Measurements from ENCODE around the gene RIMBP2. TPM values are rescaled to one million over a fixed set of nuclear protein-coding genes. Genes with fewer than 3 reads are reported as not detected.
"Not testable (repeated sequence)": the region's sequence is repeated elsewhere in the genome, so short reads cannot be mapped to it uniquely, and the experiment has no call there.

RIMBP2 gene
- polyA plus RNA-seq, 1 donor from 2014 or later = 14.6 TPM

DNA sequence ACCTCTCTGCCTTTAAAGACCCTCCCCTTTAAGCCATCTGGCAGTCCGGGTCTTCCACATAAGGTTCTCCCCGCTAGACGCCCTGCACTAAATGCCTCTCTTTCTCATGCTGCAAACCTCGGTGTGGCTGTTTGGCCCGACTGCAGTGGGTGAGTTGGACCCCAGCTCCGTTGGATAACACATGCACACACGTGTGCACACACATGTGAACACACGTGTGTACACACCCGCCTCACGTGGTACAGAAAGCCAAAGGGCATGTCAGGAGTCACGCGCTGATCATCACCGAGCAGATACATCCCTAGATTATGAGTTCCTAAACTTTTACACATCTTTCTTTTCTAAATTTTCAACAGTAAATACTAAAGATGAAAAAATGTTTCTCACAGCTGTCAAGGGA is 68.3 kb downstream of the RIMBP2 start:
- no peak overlapping the region for H3K9ac ChIP-seq (ENCODE audit: low read length)
- no peaks in the 10 kb centered on the region for H3K9me3 ChIP-seq (ENCODE audit: low read length)
- no peaks in the 10 kb centered on the region for H3K9me2 ChIP-seq (ENCODE audit: insufficient read depth, low read length)
- H3K36me3 ChIP-seq (ENCODE audit: insufficient read depth, low read length) = no peaks in the 10 kb centered on the region
- H3K4me3 ChIP-seq (ENCODE audit: low read length) = no peak overlapping the region
- no peak overlapping the region for H2AFZ ChIP-seq (ENCODE audit: low read depth, low read length)
- H3K4me2 ChIP-seq (ENCODE audit: low read length) = no peak overlapping the region
- no peak overlapping the region for H3K27ac ChIP-seq (ENCODE audit: low read length)
- H4K20me1 ChIP-seq (ENCODE audit: insufficient read depth) = no peaks in the 10 kb centered on the region
- no peaks in the 10 kb centered on the region for H3F3A ChIP-seq (ENCODE audit: insufficient read depth, low read length, poor library complexity, severe bottlenecking)
- H3K79me2 ChIP-seq (replicated peaks; ENCODE audit: insufficient read depth, low read length) = no peaks in the 10 kb centered on the region
- TF ChIP-seq, protein P1, sequence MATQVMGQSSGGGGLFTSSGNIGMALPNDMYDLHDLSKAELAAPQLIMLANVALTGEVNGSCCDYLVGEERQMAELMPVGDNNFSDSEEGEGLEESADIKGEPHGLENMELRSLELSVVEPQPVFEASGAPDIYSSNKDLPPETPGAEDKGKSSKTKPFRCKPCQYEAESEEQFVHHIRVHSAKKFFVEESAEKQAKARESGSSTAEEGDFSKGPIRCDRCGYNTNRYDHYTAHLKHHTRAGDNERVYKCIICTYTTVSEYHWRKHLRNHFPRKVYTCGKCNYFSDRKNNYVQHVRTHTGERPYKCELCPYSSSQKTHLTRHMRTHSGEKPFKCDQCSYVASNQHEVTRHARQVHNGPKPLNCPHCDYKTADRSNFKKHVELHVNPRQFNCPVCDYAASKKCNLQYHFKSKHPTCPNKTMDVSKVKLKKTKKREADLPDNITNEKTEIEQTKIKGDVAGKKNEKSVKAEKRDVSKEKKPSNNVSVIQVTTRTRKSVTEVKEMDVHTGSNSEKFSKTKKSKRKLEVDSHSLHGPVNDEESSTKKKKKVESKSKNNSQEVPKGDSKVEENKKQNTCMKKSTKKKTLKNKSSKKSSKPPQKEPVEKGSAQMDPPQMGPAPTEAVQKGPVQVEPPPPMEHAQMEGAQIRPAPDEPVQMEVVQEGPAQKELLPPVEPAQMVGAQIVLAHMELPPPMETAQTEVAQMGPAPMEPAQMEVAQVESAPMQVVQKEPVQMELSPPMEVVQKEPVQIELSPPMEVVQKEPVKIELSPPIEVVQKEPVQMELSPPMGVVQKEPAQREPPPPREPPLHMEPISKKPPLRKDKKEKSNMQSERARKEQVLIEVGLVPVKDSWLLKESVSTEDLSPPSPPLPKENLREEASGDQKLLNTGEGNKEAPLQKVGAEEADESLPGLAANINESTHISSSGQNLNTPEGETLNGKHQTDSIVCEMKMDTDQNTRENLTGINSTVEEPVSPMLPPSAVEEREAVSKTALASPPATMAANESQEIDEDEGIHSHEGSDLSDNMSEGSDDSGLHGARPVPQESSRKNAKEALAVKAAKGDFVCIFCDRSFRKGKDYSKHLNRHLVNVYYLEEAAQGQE (IDR thresholded peaks at IDR 0.05; ENCODE audit: borderline replicate concordance) = no peak
- TF ChIP-seq MXI1 (conservative IDR thresholded peaks at IDR 0.05; ENCODE audit: poor library complexity, severe bottlenecking) (no peak), SMC3 (conservative IDR thresholded peaks at IDR 0.05; ENCODE audit: poor library complexity) (no peak), RAD21 (conservative IDR thresholded peaks at IDR 0.05) (no peak), EP300 (conservative IDR thresholded peaks at IDR 0.05; ENCODE audit: poor library complexity, severe bottlenecking) (no peak), EZH2 (IDR thresholded peaks at IDR 0.05; ENCODE audit: borderline replicate concordance, insufficient read depth, low read length, poor library complexity, severe bottlenecking) (no peak), TAF1 (IDR thresholded peaks at IDR 0.05; ENCODE audit: low read depth) (no peak)
- TF ChIP-seq, protein P2, sequence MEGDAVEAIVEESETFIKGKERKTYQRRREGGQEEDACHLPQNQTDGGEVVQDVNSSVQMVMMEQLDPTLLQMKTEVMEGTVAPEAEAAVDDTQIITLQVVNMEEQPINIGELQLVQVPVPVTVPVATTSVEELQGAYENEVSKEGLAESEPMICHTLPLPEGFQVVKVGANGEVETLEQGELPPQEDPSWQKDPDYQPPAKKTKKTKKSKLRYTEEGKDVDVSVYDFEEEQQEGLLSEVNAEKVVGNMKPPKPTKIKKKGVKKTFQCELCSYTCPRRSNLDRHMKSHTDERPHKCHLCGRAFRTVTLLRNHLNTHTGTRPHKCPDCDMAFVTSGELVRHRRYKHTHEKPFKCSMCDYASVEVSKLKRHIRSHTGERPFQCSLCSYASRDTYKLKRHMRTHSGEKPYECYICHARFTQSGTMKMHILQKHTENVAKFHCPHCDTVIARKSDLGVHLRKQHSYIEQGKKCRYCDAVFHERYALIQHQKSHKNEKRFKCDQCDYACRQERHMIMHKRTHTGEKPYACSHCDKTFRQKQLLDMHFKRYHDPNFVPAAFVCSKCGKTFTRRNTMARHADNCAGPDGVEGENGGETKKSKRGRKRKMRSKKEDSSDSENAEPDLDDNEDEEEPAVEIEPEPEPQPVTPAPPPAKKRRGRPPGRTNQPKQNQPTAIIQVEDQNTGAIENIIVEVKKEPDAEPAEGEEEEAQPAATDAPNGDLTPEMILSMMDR (IDR thresholded peaks at IDR 0.05; ENCODE audit: poor library complexity, severe bottlenecking) = no peak
- H3K27me3 ChIP-seq (ENCODE audit: insufficient read depth, low read depth, low read length) = no peaks in the 10 kb centered on the region

DNA sequence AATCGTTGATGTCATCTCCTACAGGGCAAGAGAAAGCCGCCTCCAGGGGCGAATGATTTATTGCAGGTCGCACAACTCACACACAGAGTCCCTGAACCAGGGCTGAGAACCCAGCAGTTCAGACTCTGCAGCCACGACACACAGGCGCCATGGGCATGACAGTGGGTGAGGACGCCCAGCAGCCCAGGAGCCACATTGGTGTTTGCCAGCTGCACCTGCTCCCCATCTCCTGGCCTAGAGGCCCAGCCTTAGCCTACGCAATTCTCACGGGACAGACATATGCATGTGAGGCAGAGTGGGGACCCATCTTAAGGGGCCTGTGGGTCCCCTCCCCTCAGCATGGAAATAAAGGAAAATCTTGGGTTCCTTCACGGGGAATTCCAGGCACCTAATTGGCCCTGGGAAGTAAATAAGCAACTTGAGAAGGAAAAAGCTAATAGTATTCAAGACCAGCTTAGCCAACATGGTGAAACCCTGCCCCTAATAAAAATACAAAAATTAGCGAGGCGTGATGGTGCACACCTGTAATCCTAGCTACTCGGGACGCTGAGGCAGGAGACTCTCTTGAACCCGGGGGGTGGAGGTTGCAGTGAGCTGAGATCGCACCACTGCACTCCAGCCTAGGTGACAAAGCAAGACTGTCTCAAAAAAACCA is 69.3 kb downstream of the RIMBP2 start:
- H3K79me2 ChIP-seq (replicated peaks; ENCODE audit: insufficient read depth, low read length) = no peaks in the 10 kb centered on the region
- H3K9me3 ChIP-seq (ENCODE audit: low read length) = no peaks in the 10 kb centered on the region
- H3K9ac ChIP-seq (ENCODE audit: low read length) = no peak overlapping the region
- no peaks in the 10 kb centered on the region for H3K9me2 ChIP-seq (ENCODE audit: insufficient read depth, low read length)
- no peak overlapping the region for H3K4me2 ChIP-seq (ENCODE audit: low read length)
- H3K27ac ChIP-seq (ENCODE audit: low read length) = no peak overlapping the region
- no peaks in the 10 kb centered on the region for H3F3A ChIP-seq (ENCODE audit: insufficient read depth, low read length, poor library complexity, severe bottlenecking)
- H4K20me1 ChIP-seq (ENCODE audit: insufficient read depth) = no peaks in the 10 kb centered on the region
- H3K27me3 ChIP-seq (ENCODE audit: insufficient read depth, low read depth, low read length) = no peaks in the 10 kb centered on the region
- no peaks in the 10 kb centered on the region for H3K36me3 ChIP-seq (ENCODE audit: insufficient read depth, low read length)
- no peak overlapping the region for H3K4me3 ChIP-seq (ENCODE audit: low read length)
- no peak overlapping the region for H2AFZ ChIP-seq (ENCODE audit: low read depth, low read length)
- TF ChIP-seq RAD21 (conservative IDR thresholded peaks at IDR 0.05) (no peak), MXI1 (conservative IDR thresholded peaks at IDR 0.05; ENCODE audit: poor library complexity, severe bottlenecking) (no peak), POLR2AphosphoS5 (IDR thresholded peaks at IDR 0.05) (no peak), SMC3 (conservative IDR thresholded peaks at IDR 0.05; ENCODE audit: poor library complexity) (no peak), TAF1 (IDR thresholded peaks at IDR 0.05; ENCODE audit: low read depth) (no peak), EP300 (conservative IDR thresholded peaks at IDR 0.05; ENCODE audit: poor library complexity, severe bottlenecking) (no peak), EZH2 (IDR thresholded peaks at IDR 0.05; ENCODE audit: borderline replicate concordance, insufficient read depth, low read length, poor library complexity, severe bottlenecking) (no peak)
- TF ChIP-seq, protein P1 (IDR thresholded peaks at IDR 0.05; ENCODE audit: borderline replicate concordance) = no peak
- TF ChIP-seq, protein P2 (IDR thresholded peaks at IDR 0.05; ENCODE audit: poor library complexity, severe bottlenecking) = no peak

- not testable (repeated sequence) for H3K9me2 ChIP-seq (ENCODE audit: insufficient read depth, low read length); H3F3A ChIP-seq (ENCODE audit: insufficient read depth, low read length, poor library complexity, severe bottlenecking); H3K36me3 ChIP-seq (ENCODE audit: insufficient read depth, low read length); H4K20me1 ChIP-seq (ENCODE audit: insufficient read depth); H3K27me3 ChIP-seq (ENCODE audit: insufficient read depth, low read depth, low read length); H3K9ac ChIP-seq (ENCODE audit: low read length); H3K4me2 ChIP-seq (ENCODE audit: low read length); H3K79me2 ChIP-seq (replicated peaks; ENCODE audit: insufficient read depth, low read length); H2AFZ ChIP-seq (ENCODE audit: low read depth, low read length); H3K9me3 ChIP-seq (ENCODE audit: low read length); H3K4me3 ChIP-seq (ENCODE audit: low read length); H3K27ac ChIP-seq (ENCODE audit: low read length)
These were observed 69.9 kb downstream of the RIMBP2 start for GRCh38 chr12:130646191-130646590.

All from neural cell (in vitro differentiated cells).